ENCODE measurements around the gene KRTAP4-12.

DNA sequence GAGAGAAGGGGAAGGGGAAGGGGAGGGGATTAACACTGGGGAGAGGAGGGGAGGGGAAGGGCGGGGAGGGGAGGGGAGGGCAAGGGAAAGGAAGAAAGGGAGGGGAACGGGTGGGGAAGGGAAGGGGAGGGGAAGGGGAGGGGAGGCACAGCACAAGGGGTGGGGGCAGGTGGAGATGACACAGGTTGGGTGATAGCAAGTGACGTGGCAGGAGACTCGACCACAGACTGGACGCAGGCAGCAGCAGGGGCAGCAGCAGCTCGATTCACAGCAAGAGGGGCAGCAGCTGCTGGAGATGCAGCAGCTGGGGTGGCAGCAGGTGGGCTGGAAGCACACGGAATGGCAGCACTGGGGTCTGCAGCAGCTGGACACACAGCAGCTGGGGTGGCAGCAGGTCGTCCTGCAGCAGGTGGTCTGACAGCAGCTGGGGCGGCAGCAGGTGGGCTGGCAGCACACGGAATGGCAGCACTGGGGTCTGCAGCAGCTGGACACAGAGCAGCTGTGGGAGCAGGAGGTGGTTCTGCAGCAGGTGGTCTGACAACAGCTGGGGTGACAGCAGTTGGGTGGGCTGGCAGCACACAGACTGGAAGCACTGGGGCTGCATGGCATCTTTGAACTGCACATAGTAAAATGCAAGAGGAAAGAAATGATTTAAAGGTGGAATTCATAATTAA is 22.3 kb downstream of the KRTAP4-12 start, which contains the start of gene KRTAP4-16:
- TF ChIP-seq, protein P1, sequence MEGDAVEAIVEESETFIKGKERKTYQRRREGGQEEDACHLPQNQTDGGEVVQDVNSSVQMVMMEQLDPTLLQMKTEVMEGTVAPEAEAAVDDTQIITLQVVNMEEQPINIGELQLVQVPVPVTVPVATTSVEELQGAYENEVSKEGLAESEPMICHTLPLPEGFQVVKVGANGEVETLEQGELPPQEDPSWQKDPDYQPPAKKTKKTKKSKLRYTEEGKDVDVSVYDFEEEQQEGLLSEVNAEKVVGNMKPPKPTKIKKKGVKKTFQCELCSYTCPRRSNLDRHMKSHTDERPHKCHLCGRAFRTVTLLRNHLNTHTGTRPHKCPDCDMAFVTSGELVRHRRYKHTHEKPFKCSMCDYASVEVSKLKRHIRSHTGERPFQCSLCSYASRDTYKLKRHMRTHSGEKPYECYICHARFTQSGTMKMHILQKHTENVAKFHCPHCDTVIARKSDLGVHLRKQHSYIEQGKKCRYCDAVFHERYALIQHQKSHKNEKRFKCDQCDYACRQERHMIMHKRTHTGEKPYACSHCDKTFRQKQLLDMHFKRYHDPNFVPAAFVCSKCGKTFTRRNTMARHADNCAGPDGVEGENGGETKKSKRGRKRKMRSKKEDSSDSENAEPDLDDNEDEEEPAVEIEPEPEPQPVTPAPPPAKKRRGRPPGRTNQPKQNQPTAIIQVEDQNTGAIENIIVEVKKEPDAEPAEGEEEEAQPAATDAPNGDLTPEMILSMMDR (conservative IDR thresholded peaks at IDR 0.05): no peak
- TF ChIP-seq EZH2 (IDR thresholded peaks at IDR 0.05; ENCODE audit: low read depth): no peak
